ENCODE measurements around the gene GHITM.

GRCh38 chr10:84193846-84194423, 54.6 kb downstream of the GHITM start:
- TF ChIP-seq CTCF (IDR thresholded peaks at IDR 0.05): no peak
- no peak for TF ChIP-seq ZFX (IDR thresholded peaks at IDR 0.05; ENCODE audit: borderline replicate concordance)

Measured in 22Rv1 (cell line).